ENCODE measurements around the gene MYLK4.

The MYLK4 gene

DNA sequence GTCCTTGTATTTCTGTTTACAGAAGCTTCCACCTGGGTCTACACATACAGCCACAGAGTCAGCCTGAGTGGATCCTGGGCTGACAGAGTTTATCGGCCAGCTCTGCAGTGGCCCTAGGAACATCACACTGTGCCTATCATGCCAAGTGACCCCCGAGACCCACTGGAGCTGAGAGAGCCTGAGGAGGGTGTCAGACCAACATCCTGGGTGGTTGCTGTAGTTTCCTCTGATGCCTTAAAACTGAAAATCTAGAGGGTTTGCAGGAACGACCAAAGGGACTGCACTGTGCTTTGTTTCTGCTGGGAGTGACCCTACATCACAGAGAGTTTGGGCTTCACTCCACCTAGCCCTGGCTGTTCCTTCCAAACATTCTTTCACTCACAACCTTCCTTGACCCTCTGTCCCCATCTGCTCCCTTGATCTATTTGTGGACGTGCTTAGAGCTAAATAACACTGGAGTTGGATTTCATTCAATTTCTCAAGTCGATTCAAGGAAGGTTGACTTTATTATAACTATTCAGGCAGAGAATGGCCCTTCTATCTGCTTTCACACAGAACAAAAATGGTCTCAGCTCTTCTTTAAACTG, 18.1 kb downstream of the MYLK4 start:
- no peak for DNase-seq

DNA sequence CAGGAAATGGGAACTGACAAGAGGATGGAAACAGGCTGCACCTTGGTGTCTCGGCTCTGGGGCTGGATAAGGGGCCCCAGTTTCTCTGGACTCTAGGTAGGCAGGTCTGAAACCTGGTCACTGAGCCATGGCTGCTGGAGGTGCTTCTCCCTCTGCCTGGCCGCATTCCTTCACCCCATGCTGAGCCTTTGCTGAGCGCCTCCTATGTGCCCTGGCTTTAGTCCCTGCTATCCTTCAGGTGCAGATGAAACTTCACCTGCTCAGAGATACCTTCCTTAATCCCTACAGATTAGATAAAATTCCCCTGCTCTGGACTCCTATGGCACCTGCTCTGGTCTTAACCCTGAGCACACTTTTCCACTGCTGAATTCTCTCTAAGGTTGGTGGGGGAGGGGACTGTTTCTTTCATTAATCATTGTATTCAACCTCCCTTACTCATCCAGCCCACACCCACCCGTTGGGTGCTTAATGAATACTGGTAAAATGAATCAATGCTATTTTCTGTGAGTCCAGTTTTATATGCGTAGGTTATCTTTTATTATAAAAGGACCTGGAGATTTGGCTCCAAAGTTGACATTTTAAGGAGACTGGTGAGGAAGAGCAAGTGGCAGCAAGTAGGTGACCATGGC, 19.3 kb downstream of the MYLK4 start:
- DNase-seq: no peak

DNA sequence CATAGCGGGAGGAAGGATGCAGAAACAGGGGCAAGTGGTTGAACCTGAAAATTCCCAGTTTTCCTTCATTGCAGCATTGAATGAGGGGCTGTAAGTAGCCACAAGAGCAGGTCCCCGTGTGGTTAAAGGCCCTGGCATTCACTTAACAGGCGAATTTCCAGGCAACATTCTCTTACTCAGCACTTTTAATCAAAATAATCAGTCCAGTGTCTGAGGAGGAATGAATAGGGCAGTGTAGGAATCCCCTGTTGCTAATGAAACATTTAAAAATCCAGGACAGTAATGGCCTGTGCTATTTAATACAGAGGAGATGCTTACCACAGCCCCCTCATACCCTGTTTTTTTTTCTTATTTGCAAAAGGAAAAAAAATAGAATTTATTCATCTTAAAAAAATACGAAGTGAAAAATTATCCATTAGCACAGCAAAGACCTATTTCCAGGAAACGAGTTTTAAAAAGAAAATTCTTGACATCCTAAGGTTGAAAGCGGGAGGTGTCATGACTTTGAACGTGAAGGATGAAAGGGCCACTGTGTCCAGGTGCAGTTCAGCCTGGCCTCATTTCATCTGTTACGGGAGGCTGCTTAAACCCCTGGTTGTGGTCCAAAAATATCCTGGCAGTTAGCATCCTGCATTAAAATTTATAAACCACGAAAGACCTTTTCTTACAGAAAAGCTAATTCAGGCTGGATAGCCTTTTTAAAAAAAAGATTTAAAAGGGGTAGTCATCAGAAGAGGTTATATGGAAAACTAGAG, 20.2 kb downstream of the MYLK4 start:
- DNase-seq: no peak

DNA sequence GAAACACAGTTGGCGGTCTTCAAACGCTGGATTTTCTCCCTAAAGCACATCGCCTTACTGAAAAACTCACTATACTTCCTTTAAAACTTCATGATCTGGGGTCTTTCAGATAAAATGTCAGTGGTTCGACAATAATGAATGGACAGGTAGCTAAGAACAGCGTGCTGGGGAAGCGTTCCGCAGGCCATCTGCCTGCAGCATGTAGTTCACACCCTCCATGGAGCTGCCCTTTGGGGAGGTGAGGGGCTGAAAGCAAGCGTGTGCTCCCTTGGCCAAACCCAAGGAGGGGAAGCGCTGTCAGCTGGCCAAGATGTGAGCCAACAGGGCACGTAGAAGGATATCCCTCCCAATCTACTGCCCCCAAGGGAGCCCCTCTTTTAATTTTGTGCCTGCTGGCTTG, 20.8 kb downstream of the MYLK4 start:
- DNase-seq: no peak

DNA sequence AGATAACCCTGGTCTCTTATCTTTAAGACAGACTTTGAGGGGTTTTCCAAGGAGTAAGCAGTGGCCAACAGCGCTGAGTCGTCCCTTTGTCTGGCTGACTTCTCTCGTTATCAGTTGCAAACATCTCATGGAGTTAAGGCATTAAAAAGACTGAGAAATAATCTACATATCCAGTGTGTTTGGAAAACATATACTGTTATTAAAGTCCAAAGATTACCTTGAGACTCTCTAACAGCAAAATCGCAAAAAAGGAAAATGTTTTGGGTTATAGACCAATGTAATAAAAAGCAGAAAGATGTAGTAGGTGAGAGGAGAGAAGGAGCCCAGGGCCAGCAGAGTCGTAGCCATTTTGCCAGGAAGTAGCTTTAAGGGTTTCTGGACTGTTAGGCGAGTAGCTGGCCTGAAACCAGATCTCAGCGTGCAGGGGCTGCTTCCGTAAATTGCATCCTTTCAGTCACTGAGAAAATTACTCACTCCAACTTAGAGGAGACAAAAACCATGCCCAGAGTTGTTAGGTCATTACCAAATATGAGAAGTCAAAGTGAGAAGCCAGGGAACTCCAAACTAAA, 24.6 kb downstream of the MYLK4 start:
- no peak for DNase-seq

DNA sequence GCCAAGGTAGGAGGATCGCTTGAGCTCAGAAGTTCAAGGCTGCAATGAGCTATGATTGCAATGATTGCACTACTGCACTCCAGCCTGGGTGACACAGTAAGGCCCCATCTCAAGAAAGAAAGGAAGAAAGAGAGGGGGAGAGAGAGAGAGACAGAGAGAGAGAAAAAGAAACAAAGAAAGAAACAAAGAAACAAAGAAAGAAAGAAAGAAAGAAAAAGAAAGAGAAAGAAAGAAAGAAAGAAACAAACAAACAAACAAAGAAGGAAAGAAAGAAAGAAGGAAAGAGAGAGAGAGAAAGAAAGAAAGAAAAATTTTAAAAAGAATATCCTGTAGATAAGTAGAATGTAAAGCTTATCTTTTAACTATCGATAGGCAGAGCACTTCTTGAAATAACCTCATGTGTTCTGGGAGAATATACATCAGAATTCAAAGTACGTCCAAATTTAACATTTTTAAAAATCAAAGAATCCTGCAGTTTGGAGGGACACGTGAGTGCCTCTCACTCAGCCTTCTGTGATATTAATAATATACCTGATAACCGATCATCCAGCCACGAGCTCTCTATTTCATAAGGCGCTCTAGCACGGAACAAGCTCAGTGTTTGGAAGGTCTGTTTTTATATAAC, 25.2 kb downstream of the MYLK4 start:
- DNase-seq: no peak

DNA sequence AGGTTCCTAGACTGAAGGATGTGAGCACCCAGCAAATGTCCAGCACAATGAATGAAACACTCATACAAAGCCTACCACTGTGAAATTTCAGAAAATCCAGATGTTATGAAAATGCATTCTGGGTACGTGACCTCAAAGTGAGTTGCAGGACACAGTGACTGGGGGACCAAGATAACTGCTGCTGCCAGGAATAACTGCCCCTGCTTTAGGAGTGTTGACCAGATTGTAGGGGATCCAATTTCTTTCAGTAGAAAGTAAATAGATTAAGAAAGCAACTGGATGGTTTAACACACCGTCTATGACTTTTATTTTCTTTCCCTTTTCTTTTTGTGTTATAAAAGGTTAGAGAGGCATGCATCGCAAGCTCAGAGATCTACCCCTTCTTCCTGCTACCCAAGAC, 29.5 kb downstream of the MYLK4 start:
- DNase-seq: no peak

DNA sequence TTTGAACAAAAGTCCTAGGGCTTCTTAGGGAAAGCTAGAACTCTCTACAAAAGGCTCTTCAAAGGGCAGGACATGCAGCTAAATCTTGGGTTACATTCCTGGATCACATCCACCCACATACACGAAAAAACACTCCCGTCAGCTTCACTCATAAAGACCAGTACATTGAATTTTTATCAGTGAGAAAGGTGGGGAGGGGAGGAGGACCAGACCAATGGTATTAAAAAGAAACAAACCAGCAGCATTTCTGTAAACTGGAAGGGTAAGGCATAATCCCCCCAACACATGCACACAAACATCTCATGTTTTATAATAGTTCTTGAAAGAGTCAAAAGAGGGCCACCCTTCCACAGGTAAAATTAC, 31.6 kb downstream of the MYLK4 start:
- no peak for DNase-seq

DNA sequence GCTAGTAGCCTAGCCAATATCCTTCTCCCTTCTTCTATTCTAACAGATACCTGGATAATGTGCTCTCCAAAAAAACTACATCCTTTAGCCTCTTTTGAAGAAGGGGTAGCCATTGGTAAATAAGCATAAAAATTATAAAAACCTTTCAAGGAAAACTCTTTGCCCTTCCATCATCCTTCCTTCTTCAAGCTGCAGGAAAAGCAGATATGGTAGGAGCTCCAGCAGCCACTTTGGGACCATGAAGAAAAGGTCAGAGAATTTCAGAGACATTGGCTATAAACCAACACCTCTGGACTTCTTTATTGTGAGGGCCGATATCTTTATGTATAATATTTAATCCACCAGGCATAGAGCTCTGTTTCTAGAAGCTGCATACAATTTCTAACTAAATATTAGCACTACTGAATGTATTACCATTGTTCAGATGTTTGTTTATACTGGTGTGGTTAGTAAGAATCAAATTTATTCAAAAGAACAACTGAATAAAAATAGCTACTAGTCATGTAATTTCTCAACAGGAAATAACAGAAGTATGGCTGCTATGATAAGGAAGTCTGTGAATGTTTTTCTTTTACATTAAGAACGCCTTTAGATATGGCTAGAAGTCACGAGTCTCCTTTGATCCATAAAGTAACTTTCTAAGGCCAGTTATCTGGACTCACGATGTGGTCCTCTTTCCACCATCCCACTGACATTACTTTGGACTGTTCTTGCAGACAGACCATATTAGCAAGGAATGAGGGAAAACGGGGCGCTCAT, 32.2 kb downstream of the MYLK4 start:
- no peak for DNase-seq

DNA sequence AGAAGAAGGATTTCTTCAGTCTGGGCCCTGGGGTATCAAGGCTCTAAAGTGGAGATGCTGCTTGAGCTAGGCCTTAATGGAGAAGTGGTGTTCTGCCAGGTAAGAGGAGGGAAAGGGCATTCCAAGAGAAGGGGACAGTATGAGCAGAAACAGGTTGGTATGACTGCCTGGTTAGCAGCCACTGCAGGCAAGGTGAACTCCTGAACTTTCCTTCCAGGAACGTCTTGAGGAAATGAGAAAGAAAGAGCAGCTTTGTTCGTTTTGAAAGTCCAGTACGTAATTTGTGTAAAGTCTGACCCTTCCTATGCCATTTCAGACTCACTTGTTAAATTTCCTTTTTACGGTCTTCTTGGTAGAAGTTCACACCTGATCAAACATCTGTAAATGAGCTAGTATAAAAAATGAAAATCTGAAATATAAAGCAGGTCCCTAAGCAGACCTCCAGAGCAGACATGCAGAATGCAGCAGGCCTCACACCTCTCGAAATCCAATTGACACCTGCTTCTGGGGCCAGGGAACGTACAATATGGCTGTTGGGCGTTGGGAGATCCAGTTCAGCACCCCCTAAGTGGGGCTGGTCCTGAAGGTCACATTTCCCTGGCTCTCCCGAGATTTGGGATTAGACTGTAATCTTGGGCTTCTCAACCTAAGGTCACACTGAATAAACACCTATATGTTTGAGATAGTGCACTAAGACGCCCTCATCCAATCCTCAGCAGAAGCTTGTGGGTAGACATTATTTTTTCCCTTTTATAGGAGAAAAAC, 33.6 kb downstream of the MYLK4 start:
- no peak for DNase-seq

DNA sequence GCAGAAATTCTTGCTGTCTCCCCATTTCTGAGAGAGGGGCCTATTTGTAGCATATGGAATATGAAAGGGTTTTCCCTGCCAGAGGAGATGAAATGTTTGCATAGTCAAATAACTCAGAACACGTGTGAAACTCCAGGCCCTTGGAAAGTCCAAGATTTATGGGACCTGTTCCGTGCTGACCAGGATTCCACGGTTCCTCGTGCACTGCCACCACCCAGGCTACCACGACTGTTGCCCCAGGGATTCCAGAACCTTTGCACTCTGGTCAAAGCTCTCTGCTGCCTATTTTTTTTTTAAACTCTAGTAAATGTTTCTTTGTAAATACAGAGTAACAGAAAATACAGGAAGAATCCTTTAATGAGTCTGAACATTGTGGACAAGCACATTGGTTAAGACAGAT, 35.0 kb downstream of the MYLK4 start:
- no peak for DNase-seq

DNA sequence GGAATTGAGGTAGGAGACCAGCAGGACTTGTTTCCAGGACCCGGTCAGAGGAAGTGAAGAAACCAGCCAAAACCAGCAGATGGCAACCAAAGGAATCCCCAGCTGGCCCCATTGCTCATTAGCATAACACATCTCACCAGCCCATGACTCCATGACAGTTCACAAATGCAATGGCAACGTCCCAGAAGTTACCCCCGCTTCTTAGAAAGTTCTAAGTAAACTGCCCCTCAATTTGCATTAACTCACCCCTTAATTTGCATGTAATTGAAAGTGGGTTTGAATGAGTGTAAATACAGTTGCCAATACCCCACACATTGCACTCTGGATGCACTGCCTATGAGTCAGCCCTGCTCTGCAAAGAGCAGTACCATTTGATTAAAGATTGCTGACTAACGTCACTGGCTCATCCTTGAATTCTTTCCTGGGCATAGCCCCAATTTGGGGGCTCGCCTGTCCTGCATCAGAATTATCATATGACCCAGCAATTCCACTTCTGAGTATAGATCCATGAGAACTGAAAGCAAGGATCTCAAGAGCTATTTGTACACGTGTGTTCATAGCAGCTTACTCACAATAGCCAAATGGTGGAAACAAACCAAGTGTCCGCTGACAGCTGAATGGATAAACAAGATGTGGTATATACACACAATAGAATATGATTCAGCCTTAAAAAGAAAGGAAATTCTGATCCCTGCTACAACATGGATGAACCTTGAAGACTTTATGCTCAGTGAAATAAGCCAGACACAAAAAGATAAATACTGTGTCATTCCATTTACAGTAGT, 36.4 kb downstream of the MYLK4 start:
- DNase-seq: no peak

DNA sequence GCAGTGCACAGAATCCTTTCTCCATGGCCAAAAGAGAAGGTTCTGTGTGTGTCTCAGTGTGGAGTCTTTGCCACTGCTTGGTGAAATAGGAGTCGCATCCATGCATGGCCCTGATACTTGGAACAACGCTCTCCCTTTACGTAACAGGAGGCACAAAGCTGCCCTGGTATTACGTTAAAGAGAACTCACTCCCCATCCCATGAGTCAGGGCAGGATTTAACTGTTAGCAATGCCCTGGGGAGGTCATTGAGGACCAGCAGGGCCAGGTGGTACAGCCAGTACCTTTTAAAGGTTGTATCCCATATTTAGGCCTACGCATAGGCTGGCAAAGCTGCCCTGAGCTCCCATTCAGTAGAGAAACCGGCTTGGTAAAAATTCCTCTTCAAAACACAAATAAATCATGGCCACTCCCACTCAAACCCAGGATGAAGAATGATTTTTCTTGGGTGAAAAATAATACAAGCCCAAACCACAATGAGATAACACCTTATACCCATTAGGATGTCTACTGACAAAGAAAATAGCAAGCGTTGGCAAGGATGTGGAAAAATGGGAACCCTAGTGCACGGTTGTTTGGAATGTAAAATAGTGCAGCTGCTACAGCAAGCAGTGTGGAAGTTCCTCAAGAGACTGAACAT, 37.1 kb downstream of the MYLK4 start:
- DNase-seq: no peak

DNA sequence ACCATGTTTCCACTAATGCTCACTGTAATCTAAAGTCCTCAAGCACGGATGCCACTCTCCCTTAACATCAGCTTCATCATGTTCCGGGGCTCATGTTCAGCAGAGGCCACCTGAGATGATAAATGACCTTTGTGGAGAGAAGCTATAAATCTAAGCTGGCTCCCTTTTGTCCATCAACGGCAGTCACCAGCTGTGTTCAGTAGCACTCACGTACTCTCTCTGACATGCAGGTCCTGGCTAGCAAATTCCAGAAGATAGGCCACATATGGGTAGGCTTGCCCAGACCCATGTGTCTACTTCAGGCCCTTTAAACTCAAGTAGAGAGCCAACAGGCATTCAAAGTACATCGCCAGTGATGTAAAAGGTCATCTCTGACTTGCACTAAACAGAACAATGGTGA, 38.6 kb downstream of the MYLK4 start:
- no peak for DNase-seq

DNA sequence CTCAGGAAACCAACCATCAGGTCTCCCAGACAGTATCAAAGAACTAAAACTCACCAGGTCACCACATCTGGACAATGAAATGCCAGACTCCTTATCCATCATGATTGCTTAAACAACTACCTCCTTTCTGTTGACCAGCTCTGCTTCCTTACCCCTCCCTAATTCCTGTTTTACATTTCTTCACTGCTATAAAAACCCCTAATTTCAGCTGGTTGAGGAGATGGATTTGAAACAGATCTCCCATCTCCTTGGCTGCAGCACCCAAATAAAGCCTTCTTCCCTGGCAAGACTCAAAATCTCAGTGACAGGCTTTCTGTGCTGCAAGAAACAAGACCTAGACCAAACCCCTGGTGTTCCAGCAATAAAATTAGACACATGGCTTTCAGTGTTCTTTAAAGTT, 40.3 kb downstream of the MYLK4 start:
- DNase-seq: no peak

DNA sequence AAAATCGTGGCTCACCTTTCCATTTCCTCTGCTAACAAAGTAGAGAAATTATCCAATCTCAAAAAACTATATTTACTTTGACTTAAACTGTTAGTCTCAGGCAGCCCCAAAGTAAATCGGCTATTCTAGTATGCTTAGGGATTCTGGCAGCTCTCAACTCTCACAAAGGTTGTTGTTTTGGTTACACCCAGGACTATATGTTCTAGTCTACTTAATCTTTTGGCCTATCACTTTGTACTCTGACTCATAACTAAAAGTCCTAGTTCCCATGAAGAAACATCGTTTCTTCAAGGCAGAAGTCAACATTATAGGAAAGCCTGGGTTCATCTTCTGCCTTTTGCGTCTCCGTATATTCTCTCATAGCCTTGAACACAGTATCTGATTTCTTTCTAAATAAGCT, 42.3 kb downstream of the MYLK4 start:
- DNase-seq: no peak

DNA sequence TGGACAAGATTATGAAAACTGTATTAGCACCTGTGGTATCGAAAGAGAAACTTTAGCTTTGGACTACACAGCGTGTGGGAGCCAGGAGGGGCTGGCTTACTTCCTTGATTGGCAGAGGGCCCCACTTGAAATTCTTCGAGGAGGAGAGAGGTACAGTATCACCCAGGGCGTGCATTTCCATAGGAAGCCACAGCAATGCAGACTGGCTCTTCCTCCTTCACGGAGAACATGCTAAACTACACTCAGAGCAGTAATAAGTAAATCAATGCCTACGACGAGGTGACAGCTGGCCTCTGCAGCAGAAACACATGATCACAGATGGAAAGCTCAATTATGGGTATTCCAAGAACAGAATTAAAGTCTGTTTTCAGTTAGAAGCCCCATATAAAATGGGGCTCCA, 44.2 kb downstream of the MYLK4 start:
- DNase-seq: no peak

DNA sequence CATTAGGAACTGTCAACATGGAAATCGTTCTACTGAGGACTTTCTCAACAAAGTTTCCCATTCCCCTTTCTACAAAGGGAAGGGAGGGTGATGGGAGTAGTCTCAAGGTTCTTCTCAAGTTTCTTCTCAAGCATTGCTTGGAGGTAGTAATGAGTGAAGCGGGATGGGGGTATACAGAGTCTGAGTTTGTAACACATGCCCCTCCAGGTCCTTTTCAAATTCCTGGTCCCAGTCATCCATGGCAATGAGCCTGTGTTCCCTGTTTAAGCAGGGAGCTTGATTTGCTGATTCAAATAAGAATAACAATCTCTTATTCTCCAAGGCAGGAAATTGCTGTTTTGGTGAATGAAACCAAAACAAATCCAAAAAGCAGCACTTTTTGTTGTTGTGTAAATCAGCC, 45.5 kb downstream of the MYLK4 start:
- no peak for DNase-seq

DNA sequence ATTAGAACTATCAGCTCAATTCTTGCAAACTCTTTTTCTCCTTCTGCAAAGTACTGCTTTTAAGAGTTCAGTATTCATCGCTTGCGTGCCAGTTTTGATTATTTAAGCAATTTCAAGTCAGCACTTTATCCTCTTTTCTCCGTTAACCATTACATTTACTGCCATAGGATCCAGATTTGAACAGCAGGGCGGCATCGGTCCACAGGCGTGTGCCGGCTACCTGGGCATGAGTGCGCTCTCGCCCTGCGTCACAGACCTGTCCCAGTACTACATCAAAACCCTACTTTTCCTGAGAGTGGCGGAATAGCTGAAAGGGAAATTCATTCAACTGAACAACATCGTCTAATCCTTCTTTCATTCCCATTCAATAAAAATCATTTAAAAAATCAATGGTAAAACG, 53.4 kb downstream of the MYLK4 start:
- no peak for DNase-seq

DNA sequence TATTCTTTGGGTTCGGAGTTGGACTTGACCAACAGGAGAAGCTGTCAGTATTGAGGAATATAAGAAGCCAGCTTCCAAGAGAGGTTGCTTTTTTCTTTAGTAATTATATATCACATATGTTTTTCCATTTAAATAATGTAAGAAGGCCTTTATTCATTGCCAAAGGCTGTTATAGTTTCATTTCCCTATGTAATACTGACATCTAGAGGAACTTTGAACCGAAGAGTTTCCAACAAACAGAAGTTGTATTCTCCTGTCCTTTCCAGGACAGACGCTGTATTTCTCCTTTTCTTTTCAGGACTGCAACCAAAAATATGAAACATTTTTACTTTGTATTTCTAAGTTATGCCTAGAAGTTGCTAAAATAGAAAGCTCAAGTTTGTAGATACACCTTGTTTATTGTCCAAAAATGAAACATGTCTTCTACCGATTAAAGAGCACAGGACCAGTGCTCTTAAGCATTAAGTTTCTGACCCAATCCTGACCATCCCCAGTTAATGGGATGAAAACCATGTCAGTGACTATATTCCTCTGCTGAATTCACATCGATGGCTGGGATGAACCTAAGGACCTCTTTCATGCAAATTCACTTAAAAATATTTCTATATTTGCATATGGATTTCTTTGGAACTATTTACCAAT, 55.1 kb downstream of the MYLK4 start:
- no peak for DNase-seq

All from effector CD8-positive, alpha-beta T cell (primary cell).